GM12892 (cell line): ENCODE data around the gene TTLL11.

Source experiments
- POLR2A ChIP-seq: IDR thresholded peaks from 2 replicates; pipeline ENCODE4 v1.6.1; 2011; ENCODE audit warnings: low read depth, low read length, control low read depth
- POLR2AphosphoS5 ChIP-seq: IDR thresholded peaks from 2 replicates; pipeline ENCODE4 v1.6.1; 2011; ENCODE audit warnings: low read depth, low read length, control low read depth
- TAF1 ChIP-seq: IDR thresholded peaks from 2 replicates; pipeline ENCODE4 v1.6.1; 2011; ENCODE audit warnings: low read depth, mild to moderate bottlenecking, control low read depth, low read length, borderline replicate concordance

DNA sequence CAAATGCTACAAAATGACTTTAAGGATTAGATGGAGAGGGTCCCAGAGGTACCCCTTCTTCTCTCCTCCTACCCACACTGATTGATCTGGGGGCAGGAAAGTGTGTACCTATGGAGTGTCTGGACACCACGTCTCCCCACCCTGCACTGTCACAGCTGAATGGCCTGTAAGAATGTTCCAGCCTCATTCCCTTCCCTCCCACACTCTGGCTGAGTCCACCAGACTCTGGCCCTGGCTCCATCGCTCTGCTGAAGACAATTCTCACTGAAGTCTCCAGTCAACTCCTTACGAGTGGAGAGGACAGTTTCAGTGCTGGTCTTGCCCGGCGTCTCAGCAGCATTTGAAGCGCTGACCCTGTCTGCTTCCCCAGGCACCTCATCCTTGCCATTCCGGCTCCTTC, 105.8 kb downstream of the TTLL11 start:
- TF ChIP-seq TAF1 (no peak), POLR2A (no peak), POLR2AphosphoS5 (no peak)
